ENCODE results near the gene HS3ST3A1. TPM values are rescaled to one million over a fixed set of nuclear protein-coding genes. Genes with fewer than 3 reads are reported as not detected.
"Not testable (repeated sequence)": the region's sequence is repeated elsewhere in the genome, so short reads cannot be mapped to it uniquely, and the experiment has no call there.

HS3ST3A1 gene
- polyA plus RNA-seq, 1 experiment = 6.6 TPM

DNA sequence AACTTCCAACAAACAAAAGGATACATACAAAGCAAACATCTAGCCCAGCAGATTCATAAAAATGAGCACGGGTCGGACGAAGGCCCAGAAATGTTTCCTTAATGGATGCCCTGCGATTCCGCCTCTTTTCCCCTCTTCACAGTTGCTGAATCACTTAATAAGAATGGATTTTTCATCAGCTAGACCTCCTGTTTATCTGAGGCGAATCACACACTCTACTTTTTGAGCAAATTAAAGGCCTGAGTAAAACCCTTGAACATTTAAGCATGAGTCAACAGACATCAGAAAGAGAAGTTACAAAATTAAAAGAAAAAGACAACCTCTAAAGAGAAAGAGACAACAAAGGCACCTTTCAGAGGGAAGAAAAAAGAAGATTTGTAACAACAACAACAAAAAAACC lies 44.7 kb downstream of the HS3ST3A1 start:
- peak; percentile 41 for DNase-seq (ENCODE audit: low read depth, low spot score)
- TF ChIP-seq, protein P1, sequence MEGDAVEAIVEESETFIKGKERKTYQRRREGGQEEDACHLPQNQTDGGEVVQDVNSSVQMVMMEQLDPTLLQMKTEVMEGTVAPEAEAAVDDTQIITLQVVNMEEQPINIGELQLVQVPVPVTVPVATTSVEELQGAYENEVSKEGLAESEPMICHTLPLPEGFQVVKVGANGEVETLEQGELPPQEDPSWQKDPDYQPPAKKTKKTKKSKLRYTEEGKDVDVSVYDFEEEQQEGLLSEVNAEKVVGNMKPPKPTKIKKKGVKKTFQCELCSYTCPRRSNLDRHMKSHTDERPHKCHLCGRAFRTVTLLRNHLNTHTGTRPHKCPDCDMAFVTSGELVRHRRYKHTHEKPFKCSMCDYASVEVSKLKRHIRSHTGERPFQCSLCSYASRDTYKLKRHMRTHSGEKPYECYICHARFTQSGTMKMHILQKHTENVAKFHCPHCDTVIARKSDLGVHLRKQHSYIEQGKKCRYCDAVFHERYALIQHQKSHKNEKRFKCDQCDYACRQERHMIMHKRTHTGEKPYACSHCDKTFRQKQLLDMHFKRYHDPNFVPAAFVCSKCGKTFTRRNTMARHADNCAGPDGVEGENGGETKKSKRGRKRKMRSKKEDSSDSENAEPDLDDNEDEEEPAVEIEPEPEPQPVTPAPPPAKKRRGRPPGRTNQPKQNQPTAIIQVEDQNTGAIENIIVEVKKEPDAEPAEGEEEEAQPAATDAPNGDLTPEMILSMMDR (IDR thresholded peaks at IDR 0.05; ENCODE audit: low read depth, low read length) = no peak

DNA sequence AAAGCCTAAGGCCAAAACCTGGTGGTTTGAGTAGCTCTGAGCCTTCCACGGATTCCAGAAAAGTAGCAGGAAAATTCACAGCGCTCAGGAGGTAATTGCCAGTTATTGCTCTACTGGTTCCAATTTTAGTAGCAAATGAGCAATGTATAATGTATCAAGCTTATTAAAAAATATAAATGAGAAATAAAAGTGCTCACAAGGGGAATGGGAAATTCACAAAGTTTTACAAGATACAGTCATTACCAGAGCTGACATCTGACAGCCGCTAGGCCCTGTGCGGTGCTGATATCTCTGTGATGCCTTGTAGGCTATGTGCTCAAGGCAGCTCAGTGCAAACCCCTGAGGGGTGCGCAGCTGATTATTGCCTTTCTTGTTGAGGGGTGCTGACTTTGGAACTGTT lies 47.5 kb downstream of the HS3ST3A1 start:
- TF ChIP-seq, protein P1 (IDR thresholded peaks at IDR 0.05; ENCODE audit: low read depth, low read length) = no peak
- Histone ChIP-seq H3K27me3 (ENCODE audit: control insufficient read depth, insufficient read depth, low read length) (no peaks in the 10 kb centered on the region), H3K9me3 (ENCODE audit: control insufficient read depth, insufficient read depth, low read length) (peaks cover 9% of the 10 kb centered on the region), H3K4me3 (ENCODE audit: low read depth, low read length) (no peak overlapping the region), H3K27ac (ENCODE audit: low read depth, low read length) (no peak overlapping the region)
- ChIA-PET CTCF (no interaction called here), POLR2A (interaction anchor here (0.6 kb wide), 1 partner anchor 9 kb away, joined by 4 read pairs; no protein-coding TSS in a partner anchor)
- no peak for DNase-seq (ENCODE audit: low read depth, low spot score)

More for the DNA sequence above, 44.7 kb downstream of the HS3ST3A1 start:
- Histone ChIP-seq H3K9me3 (ENCODE audit: control insufficient read depth, insufficient read depth, low read length) (no peaks in the 10 kb centered on the region), H3K27ac (ENCODE audit: low read depth, low read length) (peak overlapping the region; percentile 71), H3K4me3 (ENCODE audit: low read depth, low read length) (no peak overlapping the region; the same call in 1 of the 2 replicates), H3K27me3 (ENCODE audit: control insufficient read depth, insufficient read depth, low read length) (no peaks in the 10 kb centered on the region)
- POLR2A ChIA-PET = interaction anchor here (0.7 kb wide), 1 partner anchor 16 kb away, joined by 3 read pairs; no protein-coding TSS in a partner anchor
- CTCF ChIA-PET = no interaction called here

DNA sequence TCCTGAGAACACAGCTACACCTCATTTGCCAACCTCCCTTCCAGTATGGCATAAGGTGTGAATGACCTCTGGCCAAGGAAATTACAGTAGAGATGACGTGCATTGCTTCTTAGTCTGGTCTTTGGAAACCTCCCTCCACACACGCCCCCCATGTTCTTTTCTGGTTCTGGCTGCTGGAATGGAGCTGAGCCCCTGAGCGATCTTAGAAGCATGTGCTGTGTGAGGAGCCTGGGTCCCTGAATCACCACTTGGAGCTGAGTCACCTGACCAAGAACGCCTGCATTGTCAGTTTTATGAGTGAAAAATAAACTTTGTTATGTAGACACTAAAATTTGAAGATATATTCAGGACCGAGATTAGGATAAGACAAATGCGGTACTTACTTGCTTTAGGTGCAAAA lies 51.4 kb downstream of the HS3ST3A1 start:
- H3K27ac ChIP-seq (ENCODE audit: low read depth, low read length) = no peak overlapping the region
- H3K27me3 ChIP-seq (ENCODE audit: control insufficient read depth, insufficient read depth, low read length) = no peaks in the 10 kb centered on the region
- TF ChIP-seq, protein P1 (IDR thresholded peaks at IDR 0.05; ENCODE audit: low read depth, low read length) = no peak
- no peak for DNase-seq (ENCODE audit: low read depth, low spot score)
- H3K4me3 ChIP-seq (ENCODE audit: low read depth, low read length) = no peak overlapping the region
- H3K9me3 ChIP-seq (ENCODE audit: control insufficient read depth, insufficient read depth, low read length) = peaks cover 12% of the 10 kb centered on the region
- ChIA-PET CTCF (interaction anchor here (1.2 kb wide), 1 partner anchor 213 kb away, joined by 3 read pairs; no protein-coding TSS in a partner anchor), POLR2A (no interaction called here)

DNA sequence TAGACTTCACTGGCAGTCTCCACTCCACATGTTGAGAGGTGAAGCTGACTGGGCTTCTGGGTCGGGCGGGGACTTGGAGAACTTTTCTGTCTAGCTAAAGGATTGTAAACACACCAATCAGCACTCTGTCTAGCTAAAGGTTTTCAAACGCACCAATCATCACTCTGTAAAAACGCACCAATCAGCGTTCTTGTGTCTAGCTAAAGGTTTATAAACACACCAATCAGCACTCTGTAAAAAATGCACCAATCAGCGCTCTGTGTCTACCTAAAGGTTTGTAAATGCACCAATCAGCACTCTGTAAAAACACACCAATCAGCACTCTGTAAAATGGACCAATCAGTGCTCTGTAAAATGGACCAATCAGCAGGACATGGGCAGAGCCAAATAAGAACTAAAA lies 53.2 kb downstream of the HS3ST3A1 start:
- H3K27ac ChIP-seq (ENCODE audit: low read depth, low read length); H3K27me3 ChIP-seq (ENCODE audit: control insufficient read depth, insufficient read depth, low read length); H3K4me3 ChIP-seq (ENCODE audit: low read depth, low read length); POLR2A ChIA-PET; DNase-seq (ENCODE audit: low read depth, low spot score); CTCF ChIA-PET: not testable (repeated sequence)
- H3K9me3 ChIP-seq (ENCODE audit: control insufficient read depth, insufficient read depth, low read length) = peaks cover 12% of the 10 kb centered on the region

DNA sequence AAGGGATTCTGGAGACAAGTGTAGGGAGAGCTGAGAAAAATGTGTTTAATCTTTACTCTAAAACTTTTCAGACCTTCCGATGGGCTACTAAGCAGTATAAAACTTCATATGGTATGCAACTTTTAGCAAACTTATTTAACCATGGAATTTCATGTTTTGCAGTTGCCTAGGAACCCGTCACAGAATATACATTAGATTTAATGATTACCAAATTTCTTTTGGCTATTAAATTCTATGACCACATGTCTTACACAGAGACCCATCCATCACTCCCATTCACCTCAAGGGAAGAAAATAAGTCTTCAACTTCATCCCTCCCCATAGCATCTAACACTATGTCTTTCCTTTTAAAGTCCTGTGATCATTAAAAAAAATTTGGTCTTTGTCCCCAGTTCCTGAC lies 54.9 kb downstream of the HS3ST3A1 start:
- CTCF ChIA-PET = no interaction called here
- Histone ChIP-seq H3K9me3 (ENCODE audit: control insufficient read depth, insufficient read depth, low read length) (peaks cover 12% of the 10 kb centered on the region), H3K27ac (ENCODE audit: low read depth, low read length) (no peak overlapping the region), H3K4me3 (ENCODE audit: low read depth, low read length) (no peak overlapping the region), H3K27me3 (ENCODE audit: control insufficient read depth, insufficient read depth, low read length) (no peaks in the 10 kb centered on the region)
- no peak for DNase-seq (ENCODE audit: low read depth, low spot score)
- POLR2A ChIA-PET = no interaction called here
- TF ChIP-seq, protein P1 (IDR thresholded peaks at IDR 0.05; ENCODE audit: low read depth, low read length) = no peak

DNA sequence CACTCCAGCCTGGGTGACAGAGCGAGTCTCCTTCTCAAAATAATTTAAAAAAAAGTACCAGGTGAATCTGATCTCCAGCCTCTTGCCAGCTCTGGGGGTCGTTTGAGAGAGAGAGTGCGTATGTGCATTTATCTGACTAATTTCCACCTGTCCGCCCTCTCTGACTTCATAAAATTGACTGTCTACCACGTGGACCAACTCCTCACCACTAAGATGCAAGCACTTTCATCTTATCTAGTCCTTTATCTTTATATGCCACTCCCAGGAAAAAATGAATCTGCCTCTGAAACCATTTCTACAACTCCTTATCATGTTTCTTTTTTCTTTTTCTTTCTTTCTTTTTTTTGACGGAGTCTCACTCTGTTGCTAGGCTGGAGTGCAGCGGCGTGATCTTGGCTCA lies 55.8 kb downstream of the HS3ST3A1 start:
- no peak for DNase-seq (ENCODE audit: low read depth, low spot score)
- H3K27ac ChIP-seq (ENCODE audit: low read depth, low read length) = no peak overlapping the region
- ChIA-PET POLR2A (no interaction called here), CTCF (no interaction called here)
- TF ChIP-seq, protein P1 (IDR thresholded peaks at IDR 0.05; ENCODE audit: low read depth, low read length) = no peak
- no peaks in the 10 kb centered on the region for H3K27me3 ChIP-seq (ENCODE audit: control insufficient read depth, insufficient read depth, low read length)
- no peak overlapping the region for H3K4me3 ChIP-seq (ENCODE audit: low read depth, low read length)
- peaks cover 9% of the 10 kb centered on the region for H3K9me3 ChIP-seq (ENCODE audit: control insufficient read depth, insufficient read depth, low read length)
